ENCODE measurements around the gene MIB1.

Gene MIB1

GRCh38 chr18:21915546-21915945, 175.0 kb downstream of the MIB1 start:
- no peak overlapping the region for H3K27ac ChIP-seq
- no peak for DNase-seq (ENCODE audit: low read depth, low spot score)

- no peak for DNase-seq (ENCODE audit: low read depth, low spot score)
- H3K27ac ChIP-seq, result no peak overlapping the region
These were observed 176.0 kb downstream of the MIB1 start for GRCh38 chr18:21916594-21916993.

- no peak overlapping the region for H3K27ac ChIP-seq
- no peak for DNase-seq (ENCODE audit: low read depth, low spot score)
These were observed 178.1 kb downstream of the MIB1 start for GRCh38 chr18:21918693-21919092.

Data from epithelial cell of prostate (primary cell).